Ectodermal cell (in vitro differentiated cells): Measurements from ENCODE around the gene C10orf90.
A peak's percentile ranks its signal among the peaks of the same experiment; 100 is the strongest.

Experiments used
- H3K27ac ChIP-seq: 2 replicates; pipeline ENCODE4 v1.7.0; 2013; ENCODE audit warnings: mild to moderate bottlenecking, low read depth, low read length; ENCODE audit not compliant: insufficient read depth, poor library complexity, severe bottlenecking
- H3K27me3 ChIP-seq: 2 replicates; pipeline ENCODE4 v1.7.0; 2013; ENCODE audit warnings: mild to moderate bottlenecking, low read length; ENCODE audit not compliant: insufficient read depth, control insufficient read depth, poor library complexity, severe bottlenecking
- H3K36me3 ChIP-seq: one replicate; pipeline ENCODE4 v1.7.0; 2013; ENCODE audit warnings: low read length; ENCODE audit not compliant: control insufficient read depth, insufficient read depth
- H3K4me1 ChIP-seq: one replicate; pipeline ENCODE4 v1.7.0; 2013; ENCODE audit warnings: low read length; ENCODE audit not compliant: control insufficient read depth, insufficient read depth
- H3K4me3 ChIP-seq: 2 replicates; pipeline ENCODE4 v1.7.0; 2013; ENCODE audit warnings: low read depth, low read length, control low read depth; ENCODE audit not compliant: insufficient read depth
- H3K9me3 ChIP-seq: 2 replicates; pipeline ENCODE4 v1.7.0; 2013; ENCODE audit warnings: mild to moderate bottlenecking, low read length, moderate library complexity; ENCODE audit not compliant: control insufficient read depth
- WGBS, 2 experiments: methylation state at CpG; one replicate each; pipeline ENCODE4 v1.1.7; 2013; ENCODE audit warnings: missing lambda C conversion rate in 2 of 2; 5-methylcytosine and 5-hydroxymethylcytosine counted together

The C10orf90 gene

DNA sequence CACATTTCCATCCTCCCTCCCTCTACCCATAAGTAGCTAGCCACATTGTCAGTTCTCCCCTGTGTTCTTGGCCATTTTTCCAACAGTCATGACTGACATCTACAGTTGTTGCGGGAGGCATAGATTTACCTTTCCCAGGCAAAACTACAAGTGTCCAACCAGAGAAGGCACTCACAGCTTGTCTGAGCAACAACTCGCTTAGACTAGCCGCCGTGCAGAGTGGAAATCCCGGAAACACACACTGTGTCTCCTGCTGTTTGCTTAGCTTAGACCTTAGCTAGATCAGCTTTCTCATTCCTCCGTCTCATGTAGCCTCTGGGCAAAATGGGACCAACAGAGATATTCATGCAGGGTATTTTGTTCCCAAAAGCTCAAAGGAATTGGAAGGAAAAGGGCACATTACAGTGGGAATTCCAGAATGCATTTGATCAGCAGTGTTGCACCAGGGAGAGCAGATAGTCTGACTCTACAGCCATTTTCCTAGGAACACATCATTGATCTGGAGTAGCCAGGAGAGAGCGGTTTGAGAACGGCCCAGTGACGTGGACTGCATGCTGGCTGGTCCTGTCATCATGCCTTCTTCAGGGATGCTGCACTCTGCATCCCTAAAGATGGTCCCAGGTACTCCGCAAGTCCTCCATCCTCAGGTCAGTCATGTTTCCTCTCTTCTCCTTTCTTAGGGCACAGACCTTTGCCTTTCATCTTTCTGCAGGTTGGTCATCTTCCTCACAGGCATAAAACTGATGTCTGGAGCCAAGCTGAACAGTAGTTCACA, 89.4 kb downstream of the C10orf90 start:
- no peaks in the 10 kb centered on the region for H3K36me3 ChIP-seq
- H3K4me1 ChIP-seq, result peaks cover 11% of the 10 kb centered on the region
- 88 to 90% methylated on average over 10 of the region's 10 CpGs for WGBS, 2 experiments
- no peak overlapping the region for H3K4me3 ChIP-seq
- no peaks in the 10 kb centered on the region for H3K27me3 ChIP-seq
- peaks cover 2% of the 10 kb centered on the region for H3K9me3 ChIP-seq
- no peak overlapping the region for H3K27ac ChIP-seq

DNA sequence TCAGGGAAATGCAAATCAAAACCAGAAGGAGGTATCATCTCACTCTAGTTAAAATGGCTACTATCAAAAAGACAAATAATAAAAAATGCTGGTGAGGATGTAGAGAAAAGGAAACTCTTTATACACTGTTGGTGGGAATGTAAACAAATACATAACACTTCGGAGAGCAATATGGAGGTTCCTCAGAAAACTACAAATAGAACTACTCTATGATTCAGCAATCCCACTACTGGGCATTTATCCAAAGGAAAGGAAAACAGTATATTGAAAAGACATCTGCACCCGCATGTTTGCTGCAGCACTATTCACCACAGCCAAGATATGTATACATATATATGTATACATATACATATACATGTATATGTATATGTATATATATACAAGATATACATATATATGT, 94.2 kb downstream of the C10orf90 start:
- peaks cover 2% of the 10 kb centered on the region for H3K9me3 ChIP-seq
- no peaks in the 10 kb centered on the region for H3K4me1 ChIP-seq
- no peaks in the 10 kb centered on the region for H3K36me3 ChIP-seq
- no peaks in the 10 kb centered on the region for H3K27me3 ChIP-seq
- H3K4me3 ChIP-seq, result no peak overlapping the region
- no peak overlapping the region for H3K27ac ChIP-seq
- WGBS, 2 experiments, result 100% methylated on average over 1 of the region's 2 CpGs

DNA sequence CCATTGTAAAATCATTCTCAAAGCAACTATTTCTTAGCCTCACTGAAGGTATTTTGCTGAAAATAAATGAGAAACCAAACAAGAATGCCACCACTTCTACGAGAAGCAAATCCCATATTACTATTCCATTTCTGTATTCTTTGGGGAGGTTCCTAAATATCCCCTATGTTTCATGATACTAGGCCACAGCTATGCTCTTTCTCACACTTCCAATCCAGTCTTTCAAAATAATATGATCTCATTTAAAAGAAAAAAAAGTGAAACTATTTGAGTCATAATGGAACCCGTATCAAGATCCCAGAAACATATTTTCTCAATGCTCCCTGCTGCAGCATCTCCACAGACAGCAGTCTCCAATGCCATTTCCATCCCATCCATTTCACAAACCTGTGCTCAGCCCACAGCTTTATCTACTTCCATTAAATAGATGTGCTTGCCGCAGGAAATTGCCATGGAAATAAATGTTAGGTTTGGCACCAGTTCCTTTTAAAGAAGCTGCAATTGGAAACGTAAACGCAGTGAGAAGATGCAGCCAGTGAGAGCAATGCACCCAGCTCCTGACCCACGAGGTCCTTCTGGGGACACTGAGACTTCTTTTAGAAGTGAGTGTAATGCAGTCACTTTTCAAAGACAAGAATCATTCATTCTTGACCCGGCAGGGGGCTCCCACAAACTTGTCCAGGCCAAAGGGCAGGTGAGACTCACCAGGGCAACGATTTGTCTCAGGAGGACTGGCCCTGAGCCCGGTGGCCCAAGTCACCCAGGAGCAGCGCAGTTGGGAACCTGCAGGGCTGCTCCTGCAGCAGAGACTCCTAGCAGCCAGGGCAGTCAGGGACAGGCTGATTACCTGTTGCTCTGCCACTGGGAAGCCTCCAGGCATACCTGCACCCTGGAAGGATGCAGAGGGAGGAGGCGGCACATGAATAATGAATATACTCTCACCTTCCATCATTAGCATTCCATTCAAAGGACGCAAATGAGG, 99.6 kb downstream of the C10orf90 start:
- Histone ChIP-seq H3K27ac (no peak overlapping the region), H3K36me3 (no peaks in the 10 kb centered on the region), H3K9me3 (no peaks in the 10 kb centered on the region), H3K27me3 (no peaks in the 10 kb centered on the region), H3K4me3 (no peak overlapping the region), H3K4me1 (peaks cover 27% of the 10 kb centered on the region)
- 83 to 88% methylated on average over 12 of the region's 12 CpGs for WGBS, 2 experiments

DNA sequence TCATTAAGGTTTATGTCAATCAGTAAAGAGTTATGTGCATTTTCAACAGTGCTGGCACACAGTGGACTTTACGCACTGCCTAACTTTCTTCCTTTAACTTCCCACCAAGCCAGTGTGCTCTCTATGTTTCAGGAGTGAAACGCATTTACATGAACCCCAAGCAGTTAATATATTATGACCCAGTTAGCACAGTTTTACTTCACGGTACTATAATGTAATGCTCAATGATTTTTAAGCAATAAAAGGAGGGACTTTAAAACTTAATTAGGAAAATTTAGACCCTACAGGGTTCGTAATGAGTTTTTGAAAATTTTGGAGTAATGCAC, 100.3 kb downstream of the C10orf90 start:
- Histone ChIP-seq H3K27me3 (no peaks in the 10 kb centered on the region), H3K9me3 (no peaks in the 10 kb centered on the region), H3K4me3 (no peak overlapping the region), H3K4me1 (peaks cover 27% of the 10 kb centered on the region), H3K36me3 (no peaks in the 10 kb centered on the region), H3K27ac (peak overlapping the region; percentile 60)
- WGBS, 2 experiments, result 89 to 95% methylated on average over 3 to 4 of the region's 4 CpGs

DNA sequence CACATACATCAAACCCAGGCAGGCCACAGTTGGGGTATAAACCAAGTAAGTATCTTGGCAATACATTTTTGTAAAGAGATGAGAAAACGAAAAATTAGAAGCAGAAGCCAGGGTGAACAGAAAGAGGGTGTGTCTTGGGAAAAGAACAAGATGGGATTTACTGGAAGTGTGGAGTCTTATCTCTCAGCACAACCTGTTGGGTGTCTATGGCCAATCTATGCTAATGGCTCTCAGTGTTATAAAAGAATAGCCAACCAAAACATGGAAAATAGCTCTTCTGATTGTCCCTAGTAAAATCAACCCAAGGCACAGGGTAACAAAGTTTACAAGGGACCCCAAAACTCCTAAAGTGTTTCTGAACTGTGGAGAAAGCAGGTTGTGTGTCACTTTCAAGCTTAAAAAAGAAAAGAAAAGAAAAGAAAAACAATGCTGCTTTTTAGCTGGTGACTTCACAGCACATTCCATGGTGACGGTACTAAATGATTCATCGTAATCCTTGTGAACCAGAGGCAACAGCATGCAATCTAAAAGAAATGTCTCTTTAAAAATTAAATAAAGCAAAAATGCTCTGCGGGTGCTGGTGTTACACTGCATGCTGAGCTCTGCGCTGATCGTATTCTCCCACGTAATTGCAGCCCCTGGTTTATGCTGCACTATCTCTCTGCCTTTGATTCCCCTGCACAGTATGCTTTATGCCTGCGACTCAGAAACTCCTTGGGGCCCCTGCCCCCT, 100.8 kb downstream of the C10orf90 start:
- Histone ChIP-seq H3K27ac (peak overlapping the region; percentile 60), H3K27me3 (no peaks in the 10 kb centered on the region), H3K4me3 (no peak overlapping the region), H3K4me1 (peaks cover 27% of the 10 kb centered on the region), H3K36me3 (no peaks in the 10 kb centered on the region), H3K9me3 (no peaks in the 10 kb centered on the region)
- WGBS, 2 experiments, result 40 to 48% methylated on average over 8 of the region's 8 CpGs

DNA sequence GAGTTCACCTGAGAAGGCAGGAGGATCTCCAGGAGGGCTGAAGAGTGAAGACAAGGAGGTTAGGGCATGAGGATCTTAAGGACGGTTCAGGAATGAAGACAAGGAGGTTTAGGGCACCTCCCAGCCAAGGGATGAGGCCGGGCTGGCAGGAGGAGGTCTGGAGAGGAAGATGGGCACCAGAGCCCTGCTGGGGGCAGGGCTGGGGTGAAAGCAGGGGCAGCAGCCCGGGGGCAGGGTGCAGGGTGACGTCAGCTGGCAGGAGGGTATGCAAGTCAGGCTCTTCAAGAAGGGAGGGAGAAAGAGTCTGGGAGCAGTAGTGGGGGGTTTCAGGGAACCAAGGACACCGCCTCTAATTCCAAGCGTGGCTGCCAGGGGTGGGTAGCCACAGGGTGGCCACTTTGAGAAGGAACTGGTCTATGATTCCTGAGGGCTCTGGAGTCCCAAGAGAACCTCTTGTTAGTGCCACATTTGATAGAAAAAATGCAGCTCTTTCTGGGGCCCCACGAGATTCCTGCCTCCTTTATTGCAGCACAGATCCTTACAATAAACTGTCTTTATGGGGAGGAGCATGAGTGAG, 101.6 kb downstream of the C10orf90 start:
- no peaks in the 10 kb centered on the region for H3K9me3 ChIP-seq
- H3K27me3 ChIP-seq, result no peaks in the 10 kb centered on the region
- 61 to 63% methylated on average over 7 of the region's 7 CpGs for WGBS, 2 experiments
- no peaks in the 10 kb centered on the region for H3K36me3 ChIP-seq
- H3K4me3 ChIP-seq, result no peak overlapping the region
- peaks cover 27% of the 10 kb centered on the region for H3K4me1 ChIP-seq
- H3K27ac ChIP-seq, result no peak overlapping the region

DNA sequence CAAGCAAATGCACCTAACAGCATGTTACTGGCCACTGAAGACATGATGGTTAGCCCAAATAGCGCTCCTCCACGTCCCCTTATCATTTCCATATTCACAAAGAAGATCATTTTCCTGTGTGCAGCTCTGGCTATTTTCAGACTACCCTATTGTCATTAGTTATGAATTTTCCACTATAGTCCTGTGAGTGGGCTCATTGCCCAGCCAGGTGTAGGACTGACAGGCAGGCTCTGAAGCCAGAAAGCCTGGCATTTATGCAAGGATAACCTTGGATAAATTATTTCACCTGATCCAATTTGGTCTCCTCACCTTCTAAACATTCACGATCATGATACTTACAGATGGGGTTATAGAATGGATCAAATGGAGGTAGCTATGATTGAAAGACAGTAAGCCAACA, 104.6 kb downstream of the C10orf90 start:
- no peak overlapping the region for H3K27ac ChIP-seq
- no peaks in the 10 kb centered on the region for H3K27me3 ChIP-seq
- H3K4me3 ChIP-seq, result no peak overlapping the region
- peaks cover 37% of the 10 kb centered on the region for H3K4me1 ChIP-seq
- H3K36me3 ChIP-seq, result no peaks in the 10 kb centered on the region
- 92 to 97% methylated on average over 3 of the region's 3 CpGs for WGBS, 2 experiments
- H3K9me3 ChIP-seq, result no peaks in the 10 kb centered on the region

DNA sequence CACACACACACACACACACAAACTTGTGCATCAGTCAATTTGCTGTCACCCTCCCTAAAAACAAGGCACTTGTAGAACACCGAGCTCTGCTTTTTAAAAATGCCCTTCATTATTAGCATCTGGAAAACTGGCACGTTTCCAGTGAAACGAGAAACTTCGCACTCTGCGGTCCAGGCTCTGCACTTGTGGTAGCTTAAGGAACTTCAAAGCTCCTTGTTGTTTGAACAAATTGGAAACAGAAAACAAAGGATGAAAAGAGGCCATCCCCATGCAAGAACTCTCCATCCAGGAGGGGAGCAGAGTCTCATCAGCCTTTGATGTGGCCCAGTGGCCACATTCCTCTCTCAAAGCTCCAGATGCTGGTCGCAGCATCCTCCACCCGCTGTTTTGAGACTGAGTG, 105.1 kb downstream of the C10orf90 start:
- Histone ChIP-seq H3K27ac (no peak overlapping the region), H3K9me3 (no peaks in the 10 kb centered on the region), H3K4me1 (peaks cover 37% of the 10 kb centered on the region), H3K27me3 (no peaks in the 10 kb centered on the region), H3K4me3 (no peak overlapping the region), H3K36me3 (no peaks in the 10 kb centered on the region)
- WGBS, 2 experiments, result 86 to 87% methylated on average over 7 of the region's 7 CpGs

DNA sequence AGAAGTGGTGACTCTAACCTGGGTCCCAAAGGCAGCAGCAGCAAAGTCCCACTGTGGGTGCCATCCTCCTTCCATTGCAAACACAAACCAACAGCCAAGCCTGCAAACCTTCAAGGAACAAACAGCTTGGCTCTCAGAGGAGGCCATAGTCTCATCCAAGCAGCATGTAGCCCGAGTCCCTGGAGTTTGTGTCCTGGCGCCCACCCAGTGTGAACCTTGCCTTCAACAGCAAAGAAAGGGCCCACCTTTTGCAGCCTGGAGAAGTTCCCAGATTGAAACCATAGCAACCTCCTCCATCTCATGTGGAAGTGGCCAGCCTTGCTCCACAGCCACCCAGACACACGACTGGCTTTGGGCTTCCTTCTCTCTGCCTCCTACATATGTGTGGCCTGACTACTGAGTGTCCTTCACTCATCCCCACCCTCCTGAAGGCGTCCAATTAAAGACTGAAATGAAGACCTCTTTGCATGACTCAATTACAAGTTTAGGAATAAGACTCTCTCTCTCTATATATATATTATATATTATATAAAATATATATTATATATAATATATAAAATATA, 106.1 kb downstream of the C10orf90 start:
- H3K9me3 ChIP-seq, result no peaks in the 10 kb centered on the region
- WGBS, 2 experiments, result 93 to 97% methylated on average over 3 to 4 of the region's 4 CpGs
- H3K27ac ChIP-seq, result no peak overlapping the region

More for the DNA sequence above, 106.1 kb downstream of the C10orf90 start:
- H3K36me3 ChIP-seq, result no peaks in the 10 kb centered on the region
- no peak overlapping the region for H3K4me3 ChIP-seq
- no peaks in the 10 kb centered on the region for H3K27me3 ChIP-seq
- peaks cover 30% of the 10 kb centered on the region for H3K4me1 ChIP-seq
